KBM-7 (cell line): Measurements from ENCODE around the gene ARHGEF38.
"Not testable (repeated sequence)": the region's sequence is repeated elsewhere in the genome, so short reads cannot be mapped to it uniquely, and the experiment has no call there.

ENCODE experiments used
- DNase-seq: peaks from one replicate; pipeline ENCODE4 v3.0.0-alpha.2; 2015
- in situ Hi-C: fragments of 300-500 bp; cut with MboI; formaldehyde crosslinking; loops from 2 replicates; pipeline ENCODE4 v1.14.3; 2020; ENCODE audit warnings: low sequenced_read_pairs, low pct_unique_long_range_greater_than_20kb, mixed read lengths

The ARHGEF38 gene

GRCh38 chr4:105686571-105686970 is 134.2 kb downstream of the ARHGEF38 start:
- DNase-seq: no peak
- in situ Hi-C loops: no loop called here

DNA sequence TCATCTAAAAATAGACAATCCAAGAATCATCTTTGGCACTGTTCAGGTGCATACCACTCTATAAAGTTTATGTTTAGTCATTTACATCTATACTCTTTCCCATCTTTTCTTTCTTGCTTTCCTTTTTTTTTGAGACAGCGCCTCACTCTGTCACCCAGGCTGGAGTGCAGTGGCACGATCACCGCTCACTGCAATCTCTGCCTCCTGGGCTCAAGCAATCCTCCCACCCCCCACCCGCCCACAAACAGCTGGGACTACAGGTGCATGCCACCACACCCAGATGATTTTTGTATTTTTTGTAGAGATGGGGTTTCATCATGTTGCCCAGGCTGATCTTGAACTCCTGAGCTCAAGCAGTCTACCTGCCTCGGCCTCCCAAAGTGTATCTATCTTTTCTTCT is 142.4 kb downstream of the ARHGEF38 start:
- in situ Hi-C loops, DNase-seq: not testable (repeated sequence)

- DNase-seq, in situ Hi-C loops: not testable (repeated sequence)
Observed at GRCh38 chr4:105695832-105696231, 143.4 kb downstream of the ARHGEF38 start.

- DNase-seq: no peak
- in situ Hi-C loops: no loop called here
Observed at GRCh38 chr4:105698607-105699006, 146.2 kb downstream of the ARHGEF38 start.

GRCh38 chr4:105707782-105708180 is 155.4 kb downstream of the ARHGEF38 start:
- DNase-seq: no peak
- in situ Hi-C loops: no loop called here

DNA sequence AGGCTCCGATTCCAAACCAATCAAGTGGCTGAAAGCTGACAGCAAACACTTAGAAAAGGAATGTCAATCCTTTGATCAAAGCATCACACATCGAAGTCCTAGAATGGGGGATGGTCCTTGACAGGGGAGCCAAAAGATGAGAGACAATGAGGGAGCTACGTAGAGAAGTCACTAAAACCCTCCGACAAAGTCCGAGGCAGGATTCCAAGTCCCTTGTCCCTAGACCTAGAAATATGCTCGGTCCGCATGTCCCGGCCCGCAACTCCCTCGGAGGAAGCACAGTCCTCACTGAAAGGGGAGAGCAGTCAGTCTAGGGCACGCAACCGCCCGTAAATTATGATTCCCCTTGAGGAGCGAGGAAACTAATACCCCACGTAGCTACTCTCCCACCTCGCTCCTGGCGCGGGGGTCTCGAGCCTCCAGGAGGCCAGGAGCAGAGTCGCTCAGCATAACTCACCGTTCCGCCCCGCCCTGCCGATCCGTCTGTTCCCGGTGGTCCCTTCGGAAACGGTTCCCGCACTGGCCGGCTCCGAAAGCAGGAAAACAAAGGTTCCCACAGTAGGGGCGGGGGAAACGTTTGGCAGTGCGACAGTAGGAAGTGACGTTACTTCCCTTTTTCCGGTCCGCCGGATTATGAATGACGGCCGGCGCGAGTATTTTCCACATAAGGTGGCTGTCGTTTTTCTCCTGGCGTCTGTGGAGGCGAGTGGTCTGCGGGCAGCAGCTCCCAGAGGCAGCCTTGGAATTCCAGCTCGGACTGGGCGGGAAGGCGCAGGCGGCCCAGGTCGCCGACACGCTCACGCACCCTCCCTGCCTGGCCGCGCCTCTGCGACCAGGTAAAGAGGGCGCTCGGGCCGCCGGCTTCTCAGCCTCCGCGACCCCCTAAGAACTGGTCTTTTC is 156.0 kb downstream of the ARHGEF38 start, which contains the start of the genes GSTCD and INTS12:
Gene GSTCD, plus strand, starts transcription at position 604 of the 900 bp plus-strand sequence. CDS start 8,830 bp downstream, outside the sequence.
Gene INTS12, minus strand, starts transcription at position 509 of the 900 bp plus-strand sequence. CDS start 8,684 bp downstream, outside the sequence.
- in situ Hi-C loops: no loop called here
- DNase-seq: peak; percentile 95

DNA sequence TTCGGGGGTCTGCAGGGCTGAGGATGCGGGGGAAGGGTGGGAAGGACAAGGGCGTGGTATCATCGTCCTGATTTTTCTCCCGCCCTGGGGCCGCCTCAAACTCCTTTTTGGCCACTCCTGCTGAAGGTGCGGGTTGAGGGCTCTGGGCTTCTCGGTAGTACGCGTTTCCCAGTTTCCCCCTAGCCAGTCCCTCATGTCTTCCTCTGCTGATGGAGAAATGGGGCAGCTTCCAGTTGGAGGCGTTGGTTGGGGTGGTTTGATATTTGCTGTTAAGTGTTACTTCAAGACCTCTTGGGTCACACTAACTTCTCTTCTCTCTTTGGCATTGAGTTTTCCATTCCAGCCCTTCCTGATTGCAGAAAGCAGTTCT is 156.6 kb downstream of the ARHGEF38 start:
- peak; percentile 62 for DNase-seq
- in situ Hi-C loops: no loop called here

- DNase-seq: no peak
- in situ Hi-C loops: no loop called here
Observed at GRCh38 chr4:105710012-105710600, 157.7 kb downstream of the ARHGEF38 start.

DNA sequence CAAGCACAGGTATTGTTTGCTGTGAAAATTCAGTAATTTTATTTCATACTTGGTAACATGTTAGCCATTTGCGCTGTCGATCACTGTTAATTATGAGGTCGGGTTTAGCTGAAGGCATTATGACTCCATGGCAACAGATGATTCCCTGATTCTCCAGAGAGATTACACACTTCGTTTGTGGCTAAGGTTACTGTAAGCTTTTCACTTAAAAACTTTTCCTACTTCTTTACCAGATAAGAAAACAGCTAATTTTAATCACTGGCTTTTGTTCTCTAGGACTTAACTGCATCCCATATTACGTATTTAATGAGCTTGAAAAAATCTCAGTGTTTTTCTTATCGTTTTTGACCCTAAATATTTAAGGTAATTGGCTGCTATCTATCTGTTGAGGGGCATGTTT is 158.3 kb downstream of the ARHGEF38 start:
- no peak for DNase-seq
- in situ Hi-C loops: no loop called here

- DNase-seq: no peak
- in situ Hi-C loops: no loop called here
Observed at GRCh38 chr4:105712766-105713165, 160.3 kb downstream of the ARHGEF38 start.

- DNase-seq: peak; percentile 68
- in situ Hi-C loops: no loop called here
Observed at GRCh38 chr4:105714071-105714521, 161.7 kb downstream of the ARHGEF38 start.

DNA sequence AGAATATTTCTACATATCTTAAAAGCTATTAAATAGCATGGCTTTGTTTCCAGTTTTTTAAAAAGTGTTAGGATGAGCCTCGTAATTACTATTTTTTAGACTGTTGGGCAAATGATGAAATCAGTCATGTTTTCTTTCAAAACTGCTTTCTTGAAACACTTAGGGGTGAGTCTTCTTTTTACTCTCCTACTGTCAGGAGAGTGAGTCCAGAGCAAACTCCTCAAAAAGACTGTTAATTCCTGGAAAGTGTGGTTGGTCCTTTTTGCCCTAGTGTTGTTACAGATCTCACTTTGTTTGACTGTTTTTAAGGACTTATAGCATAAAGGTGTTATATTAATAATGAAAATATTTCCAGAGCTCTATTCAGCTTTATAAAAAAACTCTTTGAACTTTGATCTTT is 162.5 kb downstream of the ARHGEF38 start:
- in situ Hi-C loops: no loop called here
- no peak for DNase-seq

DNA sequence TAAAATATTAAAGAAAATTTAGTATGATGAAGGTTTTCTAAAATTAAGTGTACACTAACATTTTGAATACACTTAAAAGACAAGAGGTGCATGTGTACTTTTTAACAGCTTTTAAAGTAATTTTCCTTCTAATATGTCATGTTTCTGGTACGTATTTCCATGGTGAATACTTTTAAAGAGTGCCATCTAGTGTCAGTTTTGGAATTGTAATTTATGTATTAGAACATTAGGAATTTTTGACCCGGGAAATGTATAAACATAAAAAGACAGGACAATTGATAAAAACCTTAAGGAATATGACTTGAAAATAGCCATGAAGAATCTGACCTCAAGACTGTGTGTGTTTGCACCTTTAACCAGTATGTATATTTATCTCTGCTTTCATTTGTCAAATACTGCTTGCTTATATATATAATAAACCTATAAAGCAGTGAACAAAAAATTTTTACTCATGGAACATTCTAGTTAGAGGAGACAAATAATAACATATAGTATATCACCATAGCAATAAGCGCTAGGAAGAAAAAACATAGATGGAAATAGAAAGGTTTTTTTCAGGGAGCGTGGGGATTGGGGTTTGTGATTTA is 163.4 kb downstream of the ARHGEF38 start:
- in situ Hi-C loops: no loop called here
- DNase-seq: peak; percentile 58

DNA sequence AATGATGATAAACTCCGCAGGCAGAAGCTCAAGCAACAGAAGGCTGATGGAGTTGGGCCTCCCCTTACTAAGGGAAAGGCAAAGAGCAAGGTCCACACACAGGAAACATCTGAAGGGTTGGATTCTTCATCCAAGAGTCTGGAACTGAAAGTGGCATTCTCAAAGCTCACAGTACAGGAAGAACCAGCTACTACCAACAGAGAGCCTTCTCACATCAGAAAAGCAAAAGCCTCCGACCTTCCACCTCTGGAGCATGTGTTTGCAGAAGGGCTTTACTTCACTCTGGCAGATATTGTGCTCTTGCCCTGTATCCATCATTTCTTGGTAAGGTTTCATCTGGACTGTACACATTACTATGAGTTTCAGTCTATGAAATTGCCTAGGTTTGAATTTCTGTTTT is 166.8 kb downstream of the ARHGEF38 start:
- in situ Hi-C loops: no loop called here

DNA sequence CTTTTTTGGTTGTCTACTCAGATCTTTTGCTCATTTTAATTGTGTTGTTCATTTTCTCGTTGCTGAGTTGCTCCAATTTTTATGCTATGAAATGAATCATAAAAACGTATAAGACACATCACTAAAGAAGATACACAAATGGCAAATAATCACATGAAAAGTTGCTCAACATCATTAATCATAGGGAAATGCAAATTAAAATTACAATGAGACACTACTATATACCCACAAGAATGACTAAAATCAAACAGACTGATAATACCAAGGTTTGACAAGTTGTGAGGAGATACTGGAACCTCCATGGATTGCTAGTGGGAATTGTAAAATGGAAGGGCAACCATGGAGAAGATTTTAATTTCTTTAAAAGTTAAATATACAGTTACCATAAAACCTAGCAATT is 173.2 kb downstream of the ARHGEF38 start:
- in situ Hi-C loops: no loop called here
- DNase-seq: no peak

More for the DNA sequence above, 166.8 kb downstream of the ARHGEF38 start:
- no peak for DNase-seq

- DNase-seq, in situ Hi-C loops: not testable (repeated sequence)
Observed at GRCh38 chr4:105729895-105730294, 177.5 kb downstream of the ARHGEF38 start.
